GF-D8 (cell line): ENCODE measurements around the gene SHC1.

Source experiments
- DNase-seq: peaks from one replicate; lab custom pipeline; 2025; lab: John Stamatoyannopoulos, UW

The SHC1 gene

DNA sequence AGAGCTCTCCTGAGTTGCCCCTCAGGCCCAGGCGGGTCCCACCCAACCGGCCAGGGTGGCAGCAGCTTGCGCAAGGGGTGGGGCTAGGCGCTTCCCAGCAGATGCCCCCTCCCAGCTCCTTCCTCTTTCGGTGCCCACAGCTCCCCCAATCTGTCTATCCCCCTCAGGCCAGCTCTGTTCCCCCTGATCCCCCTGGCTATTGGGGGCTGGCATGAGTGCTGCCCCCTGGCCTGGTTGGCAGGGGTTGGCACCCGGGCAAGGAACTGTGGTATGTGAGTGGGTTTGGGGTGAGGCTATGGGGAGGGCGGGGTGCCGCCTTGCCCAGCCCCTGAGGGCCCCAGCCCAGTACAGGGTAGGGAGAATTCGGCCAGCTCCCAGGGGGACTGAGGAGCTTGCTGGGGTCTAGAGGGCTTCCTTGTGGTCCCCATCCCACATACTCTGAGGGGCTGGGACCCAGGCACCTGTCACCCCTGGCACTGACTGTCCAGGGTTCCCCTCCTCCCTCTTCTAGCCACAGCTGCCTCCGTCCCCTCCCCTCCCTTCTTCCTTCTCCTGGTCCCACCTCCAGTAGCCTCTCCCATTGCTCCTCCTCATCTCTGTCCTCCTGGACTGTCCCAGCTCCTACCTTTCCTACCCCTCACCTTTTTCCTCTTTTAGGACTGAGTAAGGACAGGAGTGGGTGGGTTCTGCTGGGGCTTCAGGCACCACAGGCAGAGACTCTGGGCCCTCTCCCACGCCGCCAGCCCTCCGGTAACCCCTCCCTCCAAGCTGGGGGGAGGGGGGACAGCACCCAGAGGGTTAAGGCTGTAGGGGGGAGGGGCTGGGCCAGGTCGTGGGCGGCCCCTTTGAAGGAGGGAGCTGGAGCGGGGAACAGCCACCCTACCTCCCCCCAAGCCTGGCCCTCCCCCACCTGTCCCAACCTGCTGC is 37.7 kb upstream of the SHC1 start:
- peak; percentile 17 for DNase-seq

DNA sequence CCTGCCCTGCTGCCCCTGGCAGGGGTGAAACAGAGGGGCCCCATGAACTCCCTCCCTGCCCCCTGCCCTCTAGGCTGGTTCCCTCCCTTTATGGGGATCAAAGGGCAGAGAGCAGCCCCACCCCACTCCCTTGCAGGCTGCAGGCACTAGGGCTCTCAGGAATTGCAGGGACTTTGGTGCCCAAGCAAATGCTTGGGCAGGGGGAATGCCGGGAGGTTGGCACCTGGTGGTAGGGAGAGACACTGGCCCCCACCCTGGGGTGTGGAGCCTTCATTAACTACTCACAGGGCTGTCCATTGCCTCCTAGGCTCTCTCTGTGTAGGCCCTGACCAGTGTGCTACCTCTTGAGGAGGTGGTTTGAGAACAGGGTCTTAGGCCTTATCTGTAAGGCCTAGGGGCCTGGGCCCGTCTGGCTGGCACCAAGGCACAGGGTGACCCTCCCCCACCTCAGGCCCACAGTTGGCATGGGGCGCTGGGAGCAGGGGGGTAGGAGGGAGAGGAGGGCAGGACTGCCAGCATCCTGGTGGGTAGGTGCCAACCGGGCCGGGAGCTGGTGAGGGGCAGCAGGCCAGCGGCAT is 36.8 kb upstream of the SHC1 start:
- no peak for DNase-seq

DNA sequence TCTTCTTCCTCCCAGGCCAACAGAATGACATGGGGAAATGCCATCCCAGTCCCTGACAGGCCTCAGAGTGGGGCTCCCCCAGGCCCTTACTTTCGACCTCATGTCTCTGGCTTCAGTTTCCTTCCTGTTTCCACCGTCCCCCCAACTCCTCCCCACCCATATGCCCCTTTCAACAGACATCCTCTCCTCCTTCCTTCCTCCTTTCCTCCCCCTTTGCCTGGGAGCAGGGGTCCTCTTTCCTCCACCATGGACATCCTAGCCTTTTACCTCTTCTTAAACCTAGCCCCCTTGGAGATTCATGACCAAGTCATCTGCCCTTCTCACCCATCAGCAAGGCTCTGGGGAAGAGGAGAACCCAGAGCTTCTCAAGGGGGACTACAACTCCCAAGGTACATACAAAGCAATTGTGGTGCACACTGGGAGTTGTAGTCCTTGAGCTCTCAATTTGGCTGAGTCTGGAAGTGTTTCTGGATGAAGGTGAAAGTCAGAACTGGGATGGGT is 36.1 kb upstream of the SHC1 start:
- peak; percentile 76 for DNase-seq

DNA sequence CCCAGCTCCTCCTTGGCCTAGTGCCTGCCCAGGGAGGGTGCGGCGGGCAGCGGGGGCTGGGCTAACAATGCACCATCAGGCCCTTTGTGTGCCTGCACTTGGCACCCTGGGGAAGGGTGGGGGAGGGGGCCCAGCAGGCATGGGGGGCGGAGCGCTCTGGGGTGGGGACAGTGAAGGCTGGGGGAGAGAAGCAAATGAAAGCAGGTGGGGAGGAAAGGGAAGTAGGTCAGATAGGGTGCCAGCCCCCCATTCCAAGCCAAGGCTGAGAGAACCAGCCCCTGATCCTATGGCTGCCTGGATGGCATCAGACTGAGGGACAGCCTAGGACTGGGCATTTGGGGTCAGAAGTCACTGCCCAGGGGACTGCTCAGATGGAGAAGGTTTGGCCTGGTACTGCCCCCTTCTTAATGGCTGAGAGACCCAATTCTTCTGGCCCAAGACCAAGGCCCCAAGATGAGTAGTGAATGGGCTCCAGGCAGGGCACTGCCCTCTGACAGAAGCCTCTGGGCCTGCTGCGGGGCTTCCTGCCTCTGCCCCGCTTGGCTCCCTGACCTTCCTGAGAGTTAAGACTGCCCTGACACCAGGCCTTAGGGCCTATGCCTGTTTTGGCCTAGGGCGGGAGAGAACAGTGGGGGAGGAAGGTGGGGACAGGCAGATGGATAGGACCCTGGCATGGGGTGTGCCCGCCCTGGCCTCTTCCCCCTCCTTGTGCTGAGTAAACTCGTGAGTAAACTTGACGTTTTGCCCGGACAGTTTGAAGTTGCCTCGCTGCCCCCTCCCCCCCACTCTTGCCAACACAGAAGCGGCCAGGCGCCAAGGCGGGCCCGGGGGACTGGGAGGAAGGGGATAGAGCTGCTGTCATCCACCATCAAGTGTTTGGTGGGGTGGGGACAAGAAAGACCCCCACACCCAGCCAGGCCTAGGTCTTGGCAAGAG is 34.8 kb upstream of the SHC1 start:
- no peak for DNase-seq

DNA sequence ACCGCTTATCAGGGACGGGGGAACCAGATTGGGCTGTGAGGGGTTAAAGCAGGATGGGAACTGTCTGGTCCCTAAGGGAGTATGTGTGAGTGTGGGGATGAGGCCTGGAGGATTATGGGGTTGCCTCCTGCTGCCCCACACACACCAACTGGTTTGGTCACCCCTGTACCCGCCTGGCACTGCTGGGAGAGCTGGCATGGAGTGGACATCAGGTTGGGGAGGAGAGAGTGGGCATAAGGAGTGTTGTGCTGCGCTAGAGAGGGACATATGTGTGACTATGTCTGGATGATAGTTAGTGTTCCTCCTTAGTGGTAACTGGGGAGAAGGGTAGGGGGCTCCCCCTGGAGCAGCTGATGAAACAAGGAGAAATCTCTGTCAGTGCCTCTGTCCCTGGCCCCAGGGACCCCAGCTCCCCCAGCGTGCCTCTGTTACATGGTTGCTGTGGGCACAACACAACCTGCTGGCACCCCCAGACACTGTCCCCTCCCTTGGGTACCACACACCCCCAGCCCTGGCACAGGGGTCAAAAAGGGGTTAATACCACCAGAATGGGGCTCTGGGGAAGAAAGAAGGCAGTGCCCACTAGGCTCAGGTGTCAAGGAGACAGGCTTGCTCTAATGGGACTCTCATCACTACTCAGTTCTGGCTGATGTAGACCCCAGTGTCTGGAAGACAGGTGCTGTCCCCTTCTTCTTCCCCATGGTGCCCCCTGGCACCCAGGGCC is 34.0 kb upstream of the SHC1 start:
- DNase-seq: no peak

DNA sequence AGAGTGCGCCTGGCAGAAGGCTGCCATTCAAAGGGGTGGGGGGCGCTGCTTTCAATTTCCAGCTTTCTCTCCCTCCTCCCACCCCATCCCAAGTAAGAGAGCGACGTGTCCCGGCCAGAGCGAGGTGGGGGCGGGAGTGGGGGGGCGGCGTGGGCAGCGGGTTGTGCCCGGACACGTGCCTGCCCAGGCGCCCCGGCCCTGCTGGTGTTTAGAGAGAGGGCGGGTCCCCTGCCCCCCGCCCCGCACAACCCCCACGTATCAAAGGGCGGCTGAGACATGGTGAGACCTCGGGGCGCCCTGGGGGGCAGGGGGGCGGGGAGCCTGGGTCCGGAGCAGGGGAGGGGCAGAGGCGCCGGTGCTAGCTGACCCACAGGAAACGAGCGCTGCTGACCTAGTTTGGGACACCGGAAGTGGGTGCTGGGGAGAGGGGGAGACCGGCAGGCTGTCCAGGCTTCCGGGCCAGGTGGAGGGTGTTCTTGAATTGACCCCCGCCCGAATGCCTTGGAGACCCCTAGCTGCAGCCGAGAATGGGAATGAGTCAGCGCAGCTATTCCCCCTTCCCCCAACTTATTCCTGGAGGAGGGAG is 33.3 kb upstream of the SHC1 start:
- no peak for DNase-seq

DNA sequence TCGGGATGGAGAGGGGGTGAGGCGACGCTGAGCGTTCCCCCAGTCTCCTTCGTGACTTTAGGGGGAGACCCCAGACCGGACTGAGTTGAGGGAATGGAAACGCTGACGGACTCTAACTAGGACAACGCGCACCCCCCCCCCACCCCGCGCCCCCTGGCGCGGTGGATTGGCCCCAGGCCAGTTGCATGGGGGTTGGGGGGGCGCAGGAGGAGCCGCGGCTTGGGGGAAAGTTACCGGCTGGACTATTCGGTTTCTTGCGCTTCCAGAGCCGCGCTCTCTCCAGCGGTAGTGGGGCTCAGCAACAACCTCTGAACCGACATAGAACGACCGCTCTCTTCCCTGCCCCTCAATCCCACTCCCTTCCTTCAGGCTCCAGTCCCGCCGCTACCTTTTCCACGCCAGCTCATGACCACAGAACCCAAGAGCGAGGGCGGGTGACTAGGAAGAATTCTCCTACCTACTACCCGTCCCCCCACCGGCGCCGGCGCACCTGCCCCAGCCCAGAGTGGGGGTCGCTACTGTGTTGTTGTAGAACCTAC is 32.7 kb upstream of the SHC1 start:
- DNase-seq: no peak

DNA sequence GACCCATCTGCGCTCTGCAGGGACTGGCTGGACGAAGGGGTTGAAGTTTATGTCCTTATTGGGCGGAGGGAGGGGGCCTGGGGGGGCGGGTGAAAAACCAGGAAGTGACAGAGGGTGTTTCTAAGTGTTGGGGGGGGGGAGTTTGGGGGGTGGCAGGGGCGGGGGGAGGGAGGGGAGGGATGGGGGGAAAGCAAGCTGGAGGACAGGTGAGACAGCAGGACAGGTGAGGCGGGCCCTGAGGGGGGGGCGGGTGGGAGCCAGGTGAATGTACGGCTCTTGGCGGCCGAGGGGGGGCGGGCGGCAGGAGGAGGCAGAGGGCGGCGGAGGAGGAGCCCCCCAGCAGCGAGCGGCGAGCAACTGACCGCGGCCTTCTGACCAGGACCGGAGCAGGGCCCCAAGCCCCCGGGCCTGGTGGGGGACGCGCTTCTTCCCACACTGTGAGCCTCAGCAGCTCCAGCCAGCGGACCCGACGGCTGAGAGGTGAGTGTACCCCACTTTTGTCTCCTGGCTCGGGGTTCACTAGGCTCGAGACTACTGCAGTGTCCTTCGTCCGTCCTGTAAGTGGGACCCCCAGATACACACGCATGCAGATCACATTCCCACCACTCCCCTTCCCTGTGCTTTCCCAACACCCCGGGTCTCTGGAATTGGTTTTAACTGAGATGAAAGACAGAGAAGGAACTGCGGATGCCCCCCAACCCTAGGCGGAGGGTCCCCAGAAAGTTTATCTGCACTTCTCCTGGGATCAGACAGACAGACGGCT is 32.1 kb upstream of the SHC1 start, which contains the start of gene ZBTB7B:
TSS of gene ZBTB7B (plus strand) at position 339 of the 763 bp plus-strand sequence. CDS start 11,859 bp downstream, outside the sequence.
- no peak for DNase-seq

DNA sequence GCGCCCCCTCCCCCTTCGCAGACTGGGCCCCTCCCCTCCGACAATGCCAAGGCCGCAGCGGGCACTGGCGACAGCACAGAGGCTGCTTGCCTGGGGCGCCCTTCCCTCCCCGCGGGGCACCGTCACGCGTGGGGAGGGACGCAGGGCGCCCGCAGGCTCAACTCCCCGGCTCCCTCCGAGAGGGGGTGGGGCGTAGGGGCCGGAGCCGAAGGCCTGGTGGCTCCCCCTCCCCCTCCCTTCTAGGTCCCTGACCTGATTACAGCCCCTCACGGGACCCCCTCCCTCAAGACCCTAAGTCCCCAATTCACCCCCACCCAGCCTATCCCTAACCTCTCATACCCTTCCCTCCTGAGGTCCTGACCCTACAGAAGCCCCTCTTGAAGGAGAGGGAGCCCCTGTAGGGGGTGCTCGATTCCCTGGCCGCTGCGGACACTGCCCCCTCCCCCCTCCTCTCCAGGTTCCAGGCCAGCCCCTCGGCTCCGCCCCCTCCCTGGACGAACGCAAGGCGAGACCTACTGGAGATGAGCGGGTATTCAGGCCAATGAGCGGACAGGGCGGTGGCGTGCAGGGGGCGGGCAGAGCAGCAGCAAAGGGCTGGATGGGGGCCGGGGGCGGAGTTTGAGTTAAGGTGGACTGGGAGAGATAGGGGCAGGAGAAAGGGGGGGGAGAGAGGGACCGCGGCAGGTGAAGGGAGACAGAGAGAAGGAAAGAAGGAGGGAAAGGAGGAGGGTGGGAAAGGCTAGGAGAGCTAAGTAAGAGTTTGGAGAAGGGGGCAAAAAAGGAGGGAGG is 31.3 kb upstream of the SHC1 start:
- peak; percentile 94 for DNase-seq

DNA sequence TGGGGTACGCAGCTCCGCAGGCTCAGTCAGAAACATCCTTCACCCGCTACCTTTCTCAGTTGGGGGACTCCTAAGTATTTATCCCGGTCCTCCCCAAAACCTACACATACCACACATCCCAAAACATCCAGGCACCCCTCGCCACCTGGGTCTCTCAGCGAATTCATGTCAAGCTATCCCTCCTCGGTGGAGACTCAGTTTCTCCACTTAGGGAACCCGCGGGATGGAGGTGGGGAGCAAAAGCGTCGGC is 30.8 kb upstream of the SHC1 start:
- no peak for DNase-seq

DNA sequence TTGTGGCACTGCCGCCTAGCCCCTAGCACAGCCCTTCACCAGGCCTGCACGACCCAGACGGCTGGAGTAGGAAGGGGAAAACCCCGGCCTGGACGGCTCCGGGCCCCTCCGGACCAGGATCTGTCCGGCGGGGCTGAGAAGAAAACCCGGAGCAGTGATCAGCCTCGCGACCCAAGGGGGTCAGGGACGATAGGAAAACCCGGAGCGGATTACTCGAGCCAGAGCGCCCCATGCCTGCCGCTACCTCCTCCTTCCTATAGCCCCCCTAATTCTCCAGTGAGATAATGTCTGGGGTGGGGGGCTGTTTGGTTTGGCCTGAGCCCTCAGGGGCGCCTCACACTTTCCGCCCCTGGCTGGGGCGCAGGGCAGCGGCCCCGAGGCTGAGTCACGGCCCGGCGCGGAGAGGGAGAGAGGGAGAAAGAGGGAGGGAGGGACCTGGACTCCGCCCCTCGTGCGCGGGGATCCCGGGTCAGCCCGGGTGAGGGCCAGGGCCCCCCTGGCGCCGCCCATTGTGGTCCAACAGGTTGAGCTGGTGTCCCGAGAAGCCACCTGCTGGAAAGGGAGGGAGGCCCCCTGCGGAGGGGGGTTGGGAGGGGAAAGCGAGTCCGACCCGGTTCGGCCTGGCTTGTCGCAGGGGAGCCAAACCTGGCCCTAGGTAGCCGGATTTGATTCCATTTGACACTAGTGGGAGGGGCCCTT is 30.3 kb upstream of the SHC1 start:
- peak; percentile 85 for DNase-seq

DNA sequence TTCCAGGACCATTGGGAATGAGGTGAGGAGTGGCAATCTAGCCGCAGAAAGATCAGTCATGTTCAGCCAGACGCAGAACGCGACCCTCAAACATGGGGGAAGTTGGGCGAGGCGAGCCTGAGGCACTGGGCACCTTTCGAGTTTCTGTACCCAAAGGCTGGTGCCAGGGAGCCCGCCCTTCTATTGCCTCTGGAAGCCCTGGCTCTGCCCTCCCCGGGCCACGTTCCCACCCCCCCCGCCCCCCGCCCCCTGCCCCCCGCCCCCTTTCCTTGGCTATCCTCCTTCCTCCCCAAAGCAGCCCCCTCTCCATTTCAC is 29.8 kb upstream of the SHC1 start:
- no peak for DNase-seq

DNA sequence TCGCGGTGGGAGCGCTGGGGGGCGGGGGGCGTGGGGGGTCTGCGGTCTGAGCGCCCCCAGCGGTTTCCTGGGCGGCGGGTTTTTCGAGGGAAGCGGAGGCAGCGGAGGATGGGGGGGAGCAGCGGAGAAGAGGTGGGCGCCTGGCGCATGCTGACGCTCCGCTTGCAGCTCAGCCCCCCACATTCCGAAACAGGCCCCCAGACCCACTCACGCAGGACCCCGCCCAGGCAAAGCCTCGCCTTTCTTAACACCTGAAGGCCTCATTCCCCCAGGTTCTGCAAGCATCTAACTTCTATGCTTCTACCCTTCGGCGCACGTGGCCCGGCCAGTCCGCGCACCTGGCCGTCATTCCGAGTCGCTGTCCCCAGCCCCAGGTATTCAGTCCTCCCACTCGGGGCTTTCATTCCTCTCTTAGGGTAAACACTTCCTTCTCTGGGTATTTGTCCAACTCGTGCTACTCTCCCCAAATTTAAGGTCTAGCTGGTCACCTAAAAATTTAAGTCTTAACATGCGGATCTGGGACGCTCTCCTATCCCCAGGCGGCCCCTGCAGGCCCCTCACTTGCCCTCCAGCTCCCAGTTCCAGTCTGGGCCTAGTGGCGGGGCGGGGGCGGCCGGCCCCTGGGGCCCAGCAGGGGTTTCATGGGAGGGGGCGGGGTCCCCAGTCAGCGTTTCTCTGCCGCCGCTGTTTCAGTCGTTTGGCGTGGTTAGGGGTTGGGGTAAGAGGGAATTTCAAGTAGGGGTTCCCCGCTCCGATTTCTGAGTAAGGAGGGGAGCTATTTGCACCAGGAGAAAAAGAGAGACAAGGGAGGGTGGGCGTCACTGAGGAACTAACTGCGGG is 29.2 kb upstream of the SHC1 start:
- DNase-seq: peak; percentile 33

DNA sequence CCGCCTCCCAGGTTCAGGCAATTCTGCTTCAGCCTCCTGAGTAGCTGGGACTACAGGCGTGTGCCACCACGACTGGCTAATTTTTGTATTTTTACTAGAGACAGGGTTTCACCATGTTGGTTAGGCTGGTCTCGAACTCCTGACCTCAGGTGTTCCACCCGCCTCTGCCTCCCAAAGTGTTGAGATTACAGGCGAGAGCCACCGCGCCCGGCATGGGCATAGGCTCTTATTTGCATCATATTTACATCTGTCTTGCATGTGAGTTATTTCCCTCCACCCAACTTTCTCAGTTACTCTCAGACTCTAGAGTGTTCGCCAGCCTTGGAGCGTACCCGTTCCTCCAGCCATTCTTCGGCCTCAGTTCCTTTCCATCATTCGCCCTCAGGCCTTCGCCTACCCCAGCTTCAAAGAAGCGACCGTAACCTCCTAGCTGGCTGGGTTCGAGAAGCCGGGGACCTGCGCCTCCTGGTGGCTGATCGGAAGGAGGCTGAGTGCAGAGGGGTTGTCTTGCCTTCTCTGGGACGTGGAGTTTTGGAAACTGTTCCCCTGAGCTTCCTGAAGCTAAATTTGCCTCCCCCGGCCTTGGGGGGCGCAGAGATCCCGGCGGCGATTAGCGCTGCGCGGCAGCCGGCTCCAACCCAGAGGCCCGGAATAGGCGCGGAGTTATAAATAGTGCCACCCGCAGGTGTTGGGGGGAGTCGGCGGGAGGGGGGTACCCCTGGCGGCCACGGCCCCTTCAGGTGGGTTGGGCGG is 28.4 kb upstream of the SHC1 start:
- peak; percentile 81 for DNase-seq

DNA sequence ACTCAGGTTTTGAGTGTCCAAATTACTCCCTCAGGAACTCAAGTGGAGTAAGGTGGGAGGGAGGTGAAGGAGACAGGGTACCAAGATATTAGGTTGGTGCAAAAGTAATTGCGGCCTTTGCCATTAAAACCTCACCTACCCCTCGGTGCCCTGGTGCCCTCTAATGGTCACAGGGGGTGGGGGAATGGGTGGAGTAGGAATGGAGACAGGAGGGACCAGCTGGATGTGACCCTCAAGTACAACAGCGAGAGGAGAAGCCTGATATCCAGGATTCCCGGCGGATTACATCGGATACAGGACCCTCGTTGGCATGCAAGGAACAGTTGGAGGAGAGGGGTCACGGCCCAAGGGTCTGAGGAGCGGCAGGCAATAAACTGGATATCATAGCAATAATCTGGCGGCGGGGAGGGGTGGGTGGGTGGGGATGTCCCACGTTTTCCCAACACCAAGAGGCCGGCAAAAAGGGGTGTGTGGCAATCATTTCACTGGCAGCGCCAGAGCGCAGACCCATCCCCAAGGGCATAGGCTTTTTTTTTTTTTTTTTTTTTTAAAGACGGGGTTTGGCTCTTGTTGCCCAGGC is 27.7 kb upstream of the SHC1 start:
- DNase-seq: no peak

DNA sequence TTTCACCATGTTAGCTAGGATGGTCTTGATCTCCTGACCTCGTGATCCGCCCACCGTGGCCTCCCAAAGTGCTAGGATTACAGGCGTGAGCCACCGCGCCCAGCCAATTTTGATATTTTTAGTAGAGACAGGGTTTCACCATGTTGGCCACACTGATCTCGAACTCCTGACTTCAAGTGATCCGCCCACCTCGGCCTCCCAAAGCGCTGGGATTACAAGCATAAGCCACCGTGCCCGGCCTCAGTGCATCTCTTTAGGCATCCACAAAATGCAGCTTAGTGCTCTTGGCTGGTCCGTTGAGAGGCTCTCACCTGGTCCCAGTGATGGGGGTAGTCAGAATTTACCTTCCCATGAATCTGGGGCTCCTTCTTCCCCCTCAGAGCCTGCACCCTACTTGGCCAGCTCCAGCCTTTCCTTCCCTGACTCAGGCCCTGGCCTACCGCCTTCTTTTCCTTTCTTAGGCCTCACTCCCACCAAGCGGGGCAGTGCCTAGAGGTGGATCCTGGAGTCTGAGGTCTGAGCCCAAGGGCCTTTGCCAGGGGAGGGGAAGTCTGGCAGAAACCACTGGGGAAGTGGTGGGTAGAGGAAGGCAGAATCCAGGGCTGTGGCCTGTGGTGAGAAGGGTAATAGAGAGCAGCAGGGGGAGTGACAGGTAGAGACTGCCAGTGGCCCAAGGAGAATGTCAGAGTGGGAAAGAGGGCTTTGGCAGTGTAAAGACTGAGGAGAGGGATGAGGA is 26.6 kb upstream of the SHC1 start:
- DNase-seq: peak; percentile 62
